CD14-positive monocyte (primary cell): Measurements from ENCODE around the gene UBP1. TPM values are rescaled to one million over a fixed set of nuclear protein-coding genes. Genes with fewer than 3 reads are reported as not detected.

Experiments
- DNase-seq, 3 donors: peaks; one replicate each; pipeline ENCODE4 v3.0.0-alpha.2; 2011 to 2022
- H2AFZ ChIP-seq: 2 replicates; pipeline ENCODE4 v1.6.0; 2012; ENCODE audit warnings: mild to moderate bottlenecking, low read depth, low read length, inconsistent platforms; ENCODE audit not compliant: insufficient read depth, poor library complexity, severe bottlenecking
- H3K27ac ChIP-seq, 2 donors: 1 replicate in 1 of 2; 2 replicates in 1 of 2; pipeline ENCODE4 v1.5.1; 2012 to 2013; ENCODE audit warnings: low read length in 2 of 2, control low read depth in 1 of 2, inconsistent platforms in 1 of 2, low read depth in 1 of 2, mild to moderate bottlenecking in 1 of 2
- H3K27me3 ChIP-seq, 2 donors: one replicate each; pipeline versions ENCODE4 v1.6.0 to v1.6.1; 2011 to 2013; ENCODE audit warnings: low read length in 2 of 2; ENCODE audit not compliant: control insufficient read depth in 2 of 2, insufficient read depth in 2 of 2
- H3K36me3 ChIP-seq, 2 donors: replicated peaks in 1 of 2; 1 replicate in 1 of 2; 2 replicates in 1 of 2; pipeline versions ENCODE4 v1.5.1 to v1.6.1; 2012 to 2013; ENCODE audit warnings: low read length in 2 of 2, control low read depth in 1 of 2, inconsistent platforms in 1 of 2, mild to moderate bottlenecking in 1 of 2; ENCODE audit not compliant: insufficient read depth in 2 of 2, control insufficient read depth in 1 of 2
- H3K4me1 ChIP-seq, 2 donors: 1 replicate in 1 of 2; 2 replicates in 1 of 2; pipeline versions ENCODE4 v1.5.1 to v1.6.1; 2012 to 2013; ENCODE audit warnings: low read length in 2 of 2, control low read depth in 1 of 2, inconsistent platforms in 1 of 2, mild to moderate bottlenecking in 1 of 2, moderate library complexity in 1 of 2; ENCODE audit not compliant: insufficient read depth in 2 of 2, control insufficient read depth in 1 of 2
- H3K4me2 ChIP-seq: replicated peaks from 2 replicates; pipeline ENCODE3; 2012; ENCODE audit warnings: low read length, moderate library complexity, mild to moderate bottlenecking; ENCODE audit not compliant: poor library complexity, severe bottlenecking; ENCODE audit errors: extremely low read depth
- H3K4me3 ChIP-seq, 3 experiments: fragments of 200-600 bp in 1 of 3; sonication (generic) in 1 of 3; replicated peaks in 1 of 3; 1 replicate in 2 of 3; 2 replicates in 1 of 3; pipeline ENCODE4 v1.5.1; 2011 to 2013; ENCODE audit warnings: low read length in 3 of 3, mild to moderate bottlenecking in 3 of 3, control low read depth in 2 of 3, low read depth in 2 of 3, inconsistent platforms in 1 of 3, moderate library complexity in 1 of 3
- H3K79me2 ChIP-seq: 2 replicates; pipeline ENCODE4 v1.6.0; 2012; ENCODE audit warnings: mild to moderate bottlenecking, control low read depth, inconsistent platforms, low read length, moderate library complexity; ENCODE audit not compliant: insufficient read depth
- H3K9ac ChIP-seq: 2 replicates; pipeline ENCODE4 v1.6.0; 2017; ENCODE audit warnings: low read length, mild to moderate bottlenecking; ENCODE audit not compliant: insufficient read depth, poor library complexity, severe bottlenecking
- H3K9me3 ChIP-seq, 2 donors: replicated peaks in 1 of 2; 1 replicate in 1 of 2; 2 replicates in 1 of 2; pipeline versions ENCODE4 v1.5.1 to v1.6.1; 2012 to 2013; ENCODE audit warnings: low read length in 2 of 2, control low read depth in 1 of 2; ENCODE audit not compliant: control insufficient read depth in 1 of 2, insufficient read depth in 1 of 2
- H4K20me1 ChIP-seq: 2 replicates; pipeline ENCODE4 v1.6.0; 2012; ENCODE audit warnings: mild to moderate bottlenecking, low read length, control low read depth, moderate library complexity; ENCODE audit not compliant: insufficient read depth
- H3K27ac Mint-ChIP-seq, 7 donors: one replicate each; pipeline ENCODE4 v1.8.0; 2020; ENCODE audit warnings: mild to moderate bottlenecking in 7 of 7, mixed read lengths in 7 of 7, moderate library complexity in 6 of 7, inconsistent platforms in 2 of 7
- H3K27me3 Mint-ChIP-seq, 3 donors: one replicate each; pipeline ENCODE4 v1.8.0; 2021 to 2022; ENCODE audit warnings: low read depth in 3 of 3, mild to moderate bottlenecking in 3 of 3, mixed read lengths in 3 of 3, moderate library complexity in 3 of 3, inconsistent platforms in 1 of 3
- H3K36me3 Mint-ChIP-seq, 2 donors: one replicate each; pipeline ENCODE4 v1.8.0; 2020; ENCODE audit warnings: mixed read lengths in 2 of 2, inconsistent platforms in 1 of 2, mild to moderate bottlenecking in 1 of 2
- H3K4me1 Mint-ChIP-seq: one replicate; pipeline ENCODE4 v1.8.0; 2020; ENCODE audit warnings: mild to moderate bottlenecking, mixed read lengths
- H3K4me3 Mint-ChIP-seq, 2 donors: one replicate each; pipeline ENCODE4 v1.8.0; 2020; ENCODE audit warnings: mild to moderate bottlenecking in 2 of 2, mixed read lengths in 2 of 2, moderate library complexity in 1 of 2
- H3K9me3 Mint-ChIP-seq, 7 donors: one replicate each; pipeline ENCODE4 v1.8.0; 2020 to 2022; ENCODE audit warnings: mixed read lengths in 7 of 7, mild to moderate bottlenecking in 6 of 7, moderate library complexity in 6 of 7, inconsistent platforms in 2 of 7
- WGBS: methylation state at CpG from one replicate; pipeline ENCODE4 v1.1.5; 2013; ENCODE audit warnings: missing lambda C conversion rate; ENCODE audit not compliant: insufficient coverage; 5-methylcytosine and 5-hydroxymethylcytosine counted together
- intact Hi-C, 2 donors: fragments of 100-400 bp; cut with micrococcal nuclease; formaldehyde crosslinking; loops; one replicate each; pipeline versions ENCODE4 v1.15.0 to v1.15.1; 2023
- polyA plus RNA-seq, 3 donors: library from polyadenylated mRNA; depleted of rRNA in 1 of 3; unstranded in 2 of 3; stranded (reverse) in 1 of 3; fragments of 300-500 nt in 2 of 3; fragments of >200 nt in 1 of 3; fragmentation: Illumina TruSeq in 2 of 3; gene quantifications; 1 replicate in 2 of 3; 2 replicates in 1 of 3; pipeline ENCODE4 v1.2.3, GENCODE V29; 2012 to 2021
- TF ChIP-seq, protein P1 (sequence below): fragments of 200-600 bp; IDR thresholded peaks from one replicate; pipeline ENCODE4 v1.8.0; 2022; ENCODE audit warnings: antibody characterized with exemption, mild to moderate bottlenecking

UBP1 gene
- polyA plus RNA-seq, 3 donors: 7.8 to 72.4 (median 8.8) TPM

DNA sequence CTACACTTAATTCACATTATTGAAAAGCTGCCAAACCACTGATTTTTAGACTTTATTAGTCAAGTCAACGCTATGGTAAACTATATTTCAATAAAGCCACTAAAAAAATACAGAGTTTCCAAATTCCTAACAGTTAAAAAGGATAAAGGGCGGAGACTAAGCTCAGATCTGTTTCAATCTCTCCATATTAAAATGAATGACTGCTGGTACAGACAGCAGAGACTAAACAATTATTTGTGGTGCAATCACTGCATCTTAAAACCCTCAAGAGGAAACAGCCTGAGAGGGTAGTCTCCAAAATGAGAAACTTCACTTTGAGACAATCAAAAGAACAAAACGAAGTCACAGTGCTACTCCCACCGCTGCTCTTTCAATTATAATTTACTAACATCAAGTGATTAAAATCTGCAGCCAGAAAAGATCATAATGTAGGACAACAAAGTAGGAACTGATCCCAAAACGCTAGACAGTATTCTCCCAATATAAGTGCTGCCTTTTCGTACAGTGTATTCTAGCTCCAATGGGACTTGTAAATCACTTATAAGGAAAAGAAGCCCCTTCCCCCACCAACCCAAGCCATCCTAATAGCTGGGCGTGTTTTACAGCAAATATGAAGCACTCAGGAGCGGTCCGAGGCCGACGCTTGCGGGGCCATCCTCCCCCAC is 1.2 kb downstream of the UBP1 start:
- Histone ChIP-seq H3K4me3 (peak overlapping the region; percentile 70 to 95 (median 94)), H3K9me3 (no peaks in the 10 kb centered on the region), H3K4me2 (peak overlapping the region; percentile 91), H3K36me3 (no peaks in the 10 kb centered on the region), H3K4me1 (peaks cover 42 to 53% of the 10 kb centered on the region in 2 donors), H3K9ac (peak overlapping the region; percentile 87), H3K27ac (peak overlapping the region; percentile 90 to 94), H3K79me2 (peaks cover 58% of the 10 kb centered on the region), H3K27me3 (no peaks in the 10 kb centered on the region), H2AFZ (peak overlapping the region; percentile 77), H4K20me1 (peaks cover 55% of the 10 kb centered on the region)
- Mint-ChIP-seq H3K9me3 (peaks cover 0 to 5% (median 0%) of the 10 kb centered on the region in 7 donors), H3K27me3 (peaks cover 0 to 5% (median 0%) of the 10 kb centered on the region in 3 donors), H3K4me3 (peak overlapping the region; percentile 93 to 96), H3K36me3 (peaks cover 3% of the 10 kb centered on the region in 2 donors), H3K27ac (peak overlapping the region; percentile 90 to 97 (median 96)), H3K4me1 (peaks cover 46% of the 10 kb centered on the region)
- TF ChIP-seq, protein P1, sequence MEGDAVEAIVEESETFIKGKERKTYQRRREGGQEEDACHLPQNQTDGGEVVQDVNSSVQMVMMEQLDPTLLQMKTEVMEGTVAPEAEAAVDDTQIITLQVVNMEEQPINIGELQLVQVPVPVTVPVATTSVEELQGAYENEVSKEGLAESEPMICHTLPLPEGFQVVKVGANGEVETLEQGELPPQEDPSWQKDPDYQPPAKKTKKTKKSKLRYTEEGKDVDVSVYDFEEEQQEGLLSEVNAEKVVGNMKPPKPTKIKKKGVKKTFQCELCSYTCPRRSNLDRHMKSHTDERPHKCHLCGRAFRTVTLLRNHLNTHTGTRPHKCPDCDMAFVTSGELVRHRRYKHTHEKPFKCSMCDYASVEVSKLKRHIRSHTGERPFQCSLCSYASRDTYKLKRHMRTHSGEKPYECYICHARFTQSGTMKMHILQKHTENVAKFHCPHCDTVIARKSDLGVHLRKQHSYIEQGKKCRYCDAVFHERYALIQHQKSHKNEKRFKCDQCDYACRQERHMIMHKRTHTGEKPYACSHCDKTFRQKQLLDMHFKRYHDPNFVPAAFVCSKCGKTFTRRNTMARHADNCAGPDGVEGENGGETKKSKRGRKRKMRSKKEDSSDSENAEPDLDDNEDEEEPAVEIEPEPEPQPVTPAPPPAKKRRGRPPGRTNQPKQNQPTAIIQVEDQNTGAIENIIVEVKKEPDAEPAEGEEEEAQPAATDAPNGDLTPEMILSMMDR: no peak
- DNase-seq: peak in 2 of 3 donors; percentile 36 to 38
- intact Hi-C loops: loop anchor here (5.0 to 10.0 kb wide), 2 partner anchors 324 to 353 kb away; partner anchors contain the start of gene CRTAP (in 1 of the 2)
- 13% methylated on average over 9 of the region's 12 CpGs for WGBS

GRCh38 chr3:33438284-33438668 is 1.9 kb downstream of the UBP1 start:
- peak overlapping the region; percentile 70 to 95 (median 94) for H3K4me3 ChIP-seq
- 0% methylated on average over 1 of the region's 4 CpGs for WGBS
- H3K36me3 ChIP-seq: no peaks in the 10 kb centered on the region
- H3K9me3 ChIP-seq: no peaks in the 10 kb centered on the region
- H4K20me1 ChIP-seq: peaks cover 62% of the 10 kb centered on the region
- Mint-ChIP-seq H3K36me3 (peaks cover 3% of the 10 kb centered on the region in 2 donors), H3K4me1 (peaks cover 53% of the 10 kb centered on the region), H3K4me3 (peak overlapping the region; percentile 93 to 96), H3K27me3 (peaks cover 0 to 5% (median 0%) of the 10 kb centered on the region in 3 donors), H3K9me3 (peaks cover 0 to 5% (median 0%) of the 10 kb centered on the region in 7 donors), H3K27ac (peak overlapping the region; percentile 90 to 97 (median 96))
- peak overlapping the region; percentile 87 for H3K9ac ChIP-seq
- H2AFZ ChIP-seq: peak overlapping the region; percentile 36
- peak overlapping the region; percentile 51 to 90 for H3K27ac ChIP-seq
- H3K4me2 ChIP-seq: peak overlapping the region; percentile 91
- peak; percentile 40 to 79 (median 57) for DNase-seq
- no peaks in the 10 kb centered on the region for H3K27me3 ChIP-seq
- intact Hi-C loops: loop anchor here (5.0 to 10.0 kb wide), 2 partner anchors 323 to 354 kb away; partner anchors contain the start of gene CRTAP (in 1 of the 2)
- TF ChIP-seq, protein P1: no peak
- H3K4me1 ChIP-seq: peaks cover 48 to 61% of the 10 kb centered on the region in 2 donors
- H3K79me2 ChIP-seq: peaks cover 65% of the 10 kb centered on the region
